Sciatic nerve (tissue), 2 donors: Measurements from ENCODE around the gene NEURL3. TPM values are rescaled to one million over a fixed set of nuclear protein-coding genes. Genes with fewer than 3 reads are reported as not detected.
"Not testable (repeated sequence)": the region's sequence is repeated elsewhere in the genome, so short reads cannot be mapped to it uniquely, and the experiment has no call there.

ENCODE experiments used
- ATAC-seq: fragments of 200-7000 bp; cut with Tn5 transposase; one replicate; pipeline ENCODE4 v1.9.1; 2020; ENCODE audit warnings: mild to moderate bottlenecking, moderate library complexity
- DNase-seq: peaks from one replicate; pipeline ENCODE4 v3.0.0-alpha.2; 2020; ENCODE audit warnings: low spot score
- intact Hi-C: fragments of 100-400 bp; cut with DNase I; formaldehyde crosslinking; loops from one replicate; pipeline ENCODE4 v1.14.2; 2022
- total RNA-seq: library from RNA; stranded (reverse); fragmentation: NEBNext Ultra II Directional; extraction: Animal tissue kit (Norgen Biotek cat#: 25700); gene quantifications from one replicate; pipeline ENCODE4 v1.2.1, GENCODE V29; 2021
- donor health status: DM: no; HTN: no; CAD: no.
- donor health status: DM: no; HTN: no; CAD: no.

NEURL3 gene
- total RNA-seq, 1 donor from 2014 or later, result 0.58 TPM

GRCh38 chr2:96495982-96496629, 9.1 kb downstream of the NEURL3 start:
- no peak for DNase-seq
- intact Hi-C loops, result no loop called here
- no peak for ATAC-seq

GRCh38 chr2:96494188-96494587, 11.0 kb downstream of the NEURL3 start:
- no peak for DNase-seq
- intact Hi-C loops, result no loop called here
- no peak for ATAC-seq

DNA sequence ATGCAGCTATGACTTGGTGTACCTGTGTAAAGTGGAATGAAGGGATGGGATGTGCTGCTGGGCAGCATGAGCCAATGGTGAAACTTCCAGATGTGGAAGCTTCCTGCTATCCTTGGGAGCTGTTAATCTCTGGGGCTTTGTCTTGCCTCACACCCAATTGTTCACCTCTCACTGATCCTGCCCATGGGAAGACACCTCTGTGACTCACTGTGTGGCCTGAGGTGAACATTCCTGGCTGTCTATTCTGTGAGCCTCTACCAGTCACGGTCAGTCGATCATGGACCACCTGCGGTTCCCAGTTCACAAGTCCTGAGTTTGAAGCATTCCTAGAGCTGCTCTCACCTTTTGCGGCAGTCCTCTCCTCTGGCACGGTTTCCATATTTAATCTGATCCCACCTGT, 12.1 kb downstream of the NEURL3 start:
- no peak for ATAC-seq
- intact Hi-C loops, result no loop called here
- no peak for DNase-seq

DNA sequence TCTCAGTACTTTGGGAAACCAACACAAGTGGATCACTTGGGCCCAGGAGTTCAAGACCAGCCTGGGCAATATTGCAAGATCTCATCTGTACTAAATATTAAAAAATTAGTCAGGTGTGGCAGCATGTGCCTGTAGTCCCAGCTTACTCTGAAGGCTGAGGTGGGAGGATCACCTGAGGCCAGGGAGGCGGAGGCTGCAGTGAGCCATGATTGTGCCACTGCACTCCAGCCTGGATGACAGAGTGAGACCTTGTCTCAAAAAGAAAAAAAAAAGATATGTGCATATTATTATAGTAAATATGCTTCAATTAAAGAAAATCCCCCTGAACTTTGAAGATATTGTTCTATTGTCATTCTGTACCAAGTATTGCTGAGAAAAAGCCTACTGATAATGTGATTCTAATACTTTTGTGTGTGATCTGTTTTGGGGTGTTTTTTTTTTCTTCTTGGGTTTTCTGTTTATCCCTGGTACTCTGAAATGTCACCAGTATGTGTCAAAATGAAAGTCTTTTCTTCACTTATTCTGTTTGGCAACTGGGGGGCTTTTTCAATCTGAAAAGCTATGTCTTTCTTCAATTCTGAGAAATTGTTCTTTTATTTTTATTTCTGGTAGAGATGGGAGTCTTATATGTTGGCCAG, 13.2 kb downstream of the NEURL3 start:
- intact Hi-C loops, result no loop called here
- ATAC-seq, result no peak
- DNase-seq, result no peak

DNA sequence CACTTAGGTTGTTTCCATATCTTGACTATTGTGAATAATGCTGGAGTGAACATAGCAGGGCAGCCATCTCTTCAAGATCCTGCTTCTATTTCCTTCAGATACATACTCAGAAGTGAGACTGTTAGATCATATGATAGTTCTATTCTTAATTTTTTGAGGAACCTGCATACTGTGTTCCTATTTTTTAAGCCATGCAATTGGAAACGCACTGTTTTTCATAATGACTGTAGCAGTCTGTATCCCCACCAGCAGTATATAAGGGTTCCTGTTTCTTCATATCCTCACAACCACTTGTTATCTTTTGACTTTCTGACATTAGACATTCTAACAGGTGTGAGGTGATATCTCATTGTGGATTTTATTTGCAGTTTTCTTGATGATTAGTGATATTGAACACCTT, 15.5 kb downstream of the NEURL3 start:
- DNase-seq (no peak), ATAC-seq (peak; percentile 66)
- intact Hi-C loops, result no loop called here

DNA sequence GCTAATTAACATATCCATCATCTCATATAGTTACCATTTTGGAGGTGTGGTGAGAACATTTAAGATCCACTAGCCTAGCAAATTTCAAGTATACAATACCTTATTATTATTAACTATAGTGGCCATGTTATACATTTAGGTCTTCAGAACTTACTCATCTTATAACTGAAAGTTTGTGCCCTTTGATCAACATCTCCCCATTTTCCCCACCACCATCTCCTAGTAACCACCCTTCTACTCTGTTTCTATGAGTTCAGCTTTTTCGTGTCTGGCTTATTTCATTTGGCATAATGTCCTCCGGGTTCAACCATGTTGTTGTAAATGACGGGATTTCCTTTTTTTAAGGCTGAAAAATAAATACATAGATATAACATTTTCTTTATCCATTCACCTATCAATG, 15.9 kb downstream of the NEURL3 start:
- DNase-seq, result no peak
- no peak for ATAC-seq
- intact Hi-C loops, result no loop called here

DNA sequence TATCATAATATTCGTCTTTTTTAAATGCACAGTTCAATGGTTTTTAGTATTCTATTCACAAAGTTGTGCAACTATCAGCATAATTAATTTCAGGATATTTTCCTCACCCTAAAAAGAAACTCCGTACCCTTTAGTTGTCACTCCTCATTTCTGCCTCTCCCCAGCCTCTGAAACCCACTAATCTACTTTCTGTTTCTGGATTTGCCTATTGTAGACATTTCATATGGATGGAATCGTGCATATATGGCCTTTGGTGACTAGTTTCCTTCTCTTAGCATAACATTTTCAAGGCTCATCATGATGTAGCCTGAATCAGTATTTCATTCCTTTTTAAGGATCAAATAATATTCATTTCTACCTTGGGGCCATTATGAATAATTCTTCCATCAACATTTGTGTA, 18.5 kb downstream of the NEURL3 start:
- intact Hi-C loops, result no loop called here
- DNase-seq (no peak), ATAC-seq (no peak)

DNA sequence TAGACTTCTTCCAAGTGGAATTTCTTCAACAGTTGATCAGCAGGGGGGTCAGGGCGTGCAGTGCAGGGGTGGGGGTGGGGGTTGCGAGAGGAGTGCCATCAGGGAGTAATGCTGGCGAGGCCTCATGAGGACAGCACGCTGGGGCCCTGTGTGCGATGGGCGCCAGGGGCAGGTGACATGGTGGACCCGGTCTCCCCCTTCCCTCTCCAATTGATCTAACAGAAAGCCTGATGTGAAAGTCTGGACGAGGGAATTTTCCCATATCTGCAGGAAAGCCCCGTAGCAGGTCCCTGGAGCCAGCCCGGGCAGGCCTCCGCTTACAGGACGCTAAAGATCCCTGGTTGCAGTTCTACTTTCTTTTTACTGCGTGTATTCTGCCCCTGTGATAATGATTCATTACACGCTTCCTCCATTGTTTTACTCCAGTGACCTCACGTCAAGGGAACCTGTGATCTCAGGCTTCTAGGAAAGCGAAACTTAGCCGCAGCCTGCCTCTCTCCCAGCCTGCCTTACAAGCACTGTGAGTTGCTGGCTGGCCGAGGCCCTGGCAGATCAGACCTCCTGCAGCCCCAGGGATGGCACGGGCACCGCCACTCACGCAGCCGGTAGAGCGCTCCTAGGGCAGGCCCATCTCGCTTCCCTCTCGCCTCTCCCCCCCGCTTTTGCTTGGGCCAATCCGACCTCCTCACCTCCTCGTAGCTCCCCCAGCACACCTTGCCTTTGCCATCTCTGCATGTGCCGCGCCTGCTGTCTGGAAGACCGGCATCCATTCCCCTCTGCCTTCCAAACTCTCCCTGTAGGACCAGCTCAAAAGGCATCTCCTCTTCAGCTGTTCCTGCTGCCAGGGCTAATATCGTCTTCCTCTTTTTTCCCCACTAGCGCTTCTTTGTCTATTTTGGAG, 19.2 kb downstream of the NEURL3 start:
- intact Hi-C loops, result no loop called here
- ATAC-seq, result peak; percentile 92
- no peak for DNase-seq

DNA sequence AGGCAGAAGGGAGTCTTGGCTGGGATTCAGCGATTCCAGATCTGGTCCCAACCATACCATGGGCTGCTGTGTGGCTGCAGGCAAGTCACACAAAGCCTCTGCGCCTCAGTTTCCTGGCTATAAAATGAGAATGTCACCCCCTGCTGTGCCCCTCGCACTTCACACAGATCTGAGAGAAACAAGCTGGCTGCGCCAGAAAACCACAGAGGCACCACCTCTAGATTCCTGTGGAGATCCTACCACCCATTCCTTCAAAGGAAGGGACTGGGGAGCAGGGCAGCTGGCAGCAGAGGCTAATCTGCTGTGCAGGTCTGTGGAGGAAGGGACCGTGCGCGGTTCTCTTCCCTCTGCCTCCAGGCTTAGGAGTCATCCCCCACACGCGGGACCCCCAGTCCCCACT, 19.8 kb downstream of the NEURL3 start:
- DNase-seq (no peak), ATAC-seq (no peak)
- intact Hi-C loops, result no loop called here

- ATAC-seq (no peak), DNase-seq (no peak)
- intact Hi-C loops, result no loop called here
Measured at GRCh38 chr2:96484091-96484490, 21.1 kb downstream of the NEURL3 start.

GRCh38 chr2:96477458-96477857, 27.7 kb downstream of the NEURL3 start:
- intact Hi-C loops, result no loop called here

DNA sequence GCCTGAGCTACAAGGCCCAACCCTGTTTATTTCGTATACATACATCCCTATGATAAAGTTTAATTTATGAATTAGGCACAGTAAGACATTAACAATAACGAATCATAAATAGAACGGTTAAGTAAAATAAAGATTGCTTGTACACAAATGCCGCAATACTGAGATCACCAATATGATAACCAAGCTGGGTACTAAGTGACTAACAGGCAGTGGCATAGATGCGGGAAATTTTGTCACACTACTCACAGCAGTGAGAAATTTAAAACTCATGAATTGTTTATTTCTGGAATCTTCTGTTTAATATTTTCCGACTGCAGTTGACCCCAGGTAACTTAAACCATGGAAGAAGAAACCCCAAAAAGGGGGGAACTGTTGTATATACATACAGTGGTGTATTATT, 33.4 kb downstream of the NEURL3 start:
- no peak for DNase-seq
- ATAC-seq, result no peak
- intact Hi-C loops, result no loop called here

More at GRCh38 chr2:96477458-96477857, 27.7 kb downstream of the NEURL3 start:
- DNase-seq, result no peak
- ATAC-seq, result no peak

DNA sequence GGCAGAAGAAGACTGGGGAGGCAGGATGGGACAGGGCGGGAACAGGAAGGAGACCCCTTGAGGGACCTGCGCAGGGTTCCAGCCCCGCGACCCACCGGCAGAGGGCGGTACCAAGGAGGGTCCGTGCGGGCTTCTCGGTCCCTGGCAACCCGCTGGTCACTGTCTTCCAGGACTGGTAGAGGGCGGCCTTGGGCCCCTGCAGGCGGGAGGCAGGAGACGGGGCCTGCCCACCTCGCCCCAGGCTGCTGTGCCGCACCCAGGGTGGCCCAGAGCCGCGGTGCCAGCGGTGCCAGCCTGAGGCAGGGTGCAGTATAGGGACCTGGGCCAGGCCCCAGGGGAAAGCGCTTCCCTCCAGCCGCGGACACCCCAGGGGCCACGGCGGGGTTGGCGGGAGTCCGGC, 34.5 kb downstream of the NEURL3 start:
- intact Hi-C loops, result no loop called here
- peak; percentile 69 for DNase-seq
- ATAC-seq, result peak; percentile 60

DNA sequence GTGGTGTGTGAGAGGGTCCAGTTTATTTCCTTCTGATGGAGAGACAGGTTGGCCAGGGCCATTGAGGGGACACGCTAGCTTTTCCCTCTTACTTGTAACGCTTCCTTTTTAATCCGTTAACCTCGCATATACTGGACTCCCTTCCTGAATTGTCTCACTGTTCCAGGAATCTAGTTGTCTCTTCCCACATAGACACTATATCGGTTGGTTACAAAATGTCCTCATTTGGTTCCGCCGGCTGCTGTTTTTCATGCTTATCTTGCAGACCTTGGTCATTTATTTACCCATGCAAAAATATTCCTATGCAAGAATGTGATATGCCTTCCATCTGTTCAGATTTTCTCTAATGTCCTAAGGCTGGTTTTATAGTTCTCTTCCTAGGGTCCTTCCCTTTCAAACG, 35.0 kb downstream of the NEURL3 start:
- intact Hi-C loops, result no loop called here
- DNase-seq, result no peak
- no peak for ATAC-seq

GRCh38 chr2:96468904-96469303, 36.3 kb downstream of the NEURL3 start:
- no peak for DNase-seq
- ATAC-seq, result no peak
- intact Hi-C loops, result no loop called here

- ATAC-seq (no peak), DNase-seq (no peak)
- intact Hi-C loops, result no loop called here
Measured at GRCh38 chr2:96464651-96465050, 40.5 kb downstream of the NEURL3 start.

DNA sequence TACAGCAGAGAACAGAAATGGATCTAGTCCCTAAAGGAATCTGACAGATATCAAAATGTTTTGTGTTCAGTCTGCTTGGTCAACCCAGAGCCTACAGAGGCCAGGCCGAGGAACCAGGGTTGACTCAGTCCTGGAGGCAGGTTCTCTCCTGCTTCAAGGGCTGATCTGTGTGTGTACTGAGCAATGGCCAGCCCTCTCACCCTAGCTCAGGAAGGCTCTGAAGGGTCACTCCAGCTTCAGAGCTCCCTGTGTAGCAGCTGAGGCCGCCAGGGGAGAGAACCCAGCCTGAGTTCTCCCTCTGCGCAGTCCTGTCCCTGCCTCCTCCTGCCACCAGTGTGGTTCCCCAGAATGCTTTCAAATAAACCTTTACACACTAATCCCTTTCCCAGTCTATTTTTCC, 41.1 kb downstream of the NEURL3 start:
- no peak for ATAC-seq
- intact Hi-C loops, result no loop called here
- no peak for DNase-seq

DNA sequence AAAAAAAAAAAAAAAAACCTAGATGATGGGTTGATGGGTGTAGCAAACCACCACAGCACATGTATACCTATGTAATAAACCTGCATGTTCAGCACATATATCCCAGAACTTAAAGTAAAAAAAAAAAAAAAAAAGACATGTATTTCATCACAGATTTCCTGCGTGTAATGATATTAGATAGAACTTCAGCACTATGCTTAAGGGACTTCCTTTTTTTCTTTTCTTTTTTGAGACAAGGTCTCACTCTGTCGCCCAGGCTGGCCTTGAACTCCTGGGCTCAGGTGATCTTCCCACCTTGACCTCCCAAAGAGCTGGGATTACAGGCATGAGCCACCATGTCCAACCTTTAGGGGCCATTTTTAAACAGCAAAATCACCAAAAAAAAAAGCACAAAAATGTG, 42.0 kb downstream of the NEURL3 start:
- intact Hi-C loops, result no loop called here
- ATAC-seq (no peak), DNase-seq (no peak)

- intact Hi-C loops, DNase-seq, ATAC-seq: not testable (repeated sequence)
Measured at GRCh38 chr2:96461616-96462015, 43.5 kb downstream of the NEURL3 start.

DNA sequence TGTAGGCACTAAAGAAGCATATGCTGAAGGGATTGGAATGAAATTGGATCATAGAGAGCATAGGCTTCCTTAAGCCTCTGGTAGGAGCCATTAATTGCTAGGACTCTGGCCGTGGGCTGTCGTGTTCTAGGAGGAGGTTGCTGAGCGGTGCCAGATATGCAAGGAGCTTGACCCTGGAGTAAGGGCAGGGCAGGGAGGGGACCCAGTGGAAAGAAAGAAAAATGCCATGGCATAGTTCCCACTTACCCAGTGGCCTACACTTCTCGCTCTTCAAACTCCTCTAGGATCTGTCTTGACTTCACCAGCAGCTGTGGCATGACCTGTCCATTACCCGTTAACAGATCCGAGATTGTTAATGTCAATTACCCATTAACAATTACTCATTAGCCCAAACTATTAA, 53.1 kb downstream of the NEURL3 start:
- intact Hi-C loops, result no loop called here
- DNase-seq (no peak), ATAC-seq (no peak)
